GM21367 (cell line): ENCODE results near the gene BAIAP2L1.

Experiments used
- ATAC-seq: cut with Tn5 transposase; IDR thresholded peaks from one replicate; pipeline ENCODE4 v1.9.1; 2021; ENCODE audit not compliant: unreplicated experiment

BAIAP2L1 gene

GRCh38 chr7:98296833-98297232 is 104.1 kb downstream of the BAIAP2L1 start:
- no peak for ATAC-seq

GRCh38 chr7:98295467-98296192 is 105.3 kb downstream of the BAIAP2L1 start:
- no peak for ATAC-seq

DNA sequence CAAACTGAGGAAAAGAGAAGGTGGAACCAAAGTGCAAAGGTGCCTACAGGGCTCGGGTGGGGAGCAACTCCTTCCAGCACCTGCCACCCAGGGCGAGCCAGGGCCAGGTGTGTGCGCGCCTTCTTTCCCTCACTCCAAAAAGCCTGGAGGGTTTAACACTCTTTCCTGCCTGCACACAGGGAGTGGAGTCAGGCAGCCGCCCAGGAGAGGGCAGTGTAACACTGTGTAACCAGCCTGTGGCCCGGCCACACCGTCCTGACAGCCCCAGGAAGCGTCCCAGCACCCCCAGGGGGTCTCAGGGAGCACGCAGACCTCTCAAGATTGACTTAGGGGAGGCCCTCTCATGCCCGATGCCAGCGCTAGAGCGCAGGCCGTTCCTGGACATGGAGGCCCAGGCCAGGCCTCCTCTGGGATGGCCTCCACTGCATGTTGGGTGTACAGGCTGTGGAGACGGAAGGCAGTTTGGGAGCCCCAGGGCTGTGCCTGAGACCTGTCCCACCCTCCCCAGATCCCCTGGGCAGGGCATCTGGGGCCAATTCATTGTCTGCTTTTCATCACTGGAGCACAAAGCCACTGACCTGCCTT is 106.0 kb downstream of the BAIAP2L1 start:
- peak; percentile 75 for ATAC-seq

GRCh38 chr7:98294326-98294725 is 106.6 kb downstream of the BAIAP2L1 start:
- ATAC-seq: no peak

DNA sequence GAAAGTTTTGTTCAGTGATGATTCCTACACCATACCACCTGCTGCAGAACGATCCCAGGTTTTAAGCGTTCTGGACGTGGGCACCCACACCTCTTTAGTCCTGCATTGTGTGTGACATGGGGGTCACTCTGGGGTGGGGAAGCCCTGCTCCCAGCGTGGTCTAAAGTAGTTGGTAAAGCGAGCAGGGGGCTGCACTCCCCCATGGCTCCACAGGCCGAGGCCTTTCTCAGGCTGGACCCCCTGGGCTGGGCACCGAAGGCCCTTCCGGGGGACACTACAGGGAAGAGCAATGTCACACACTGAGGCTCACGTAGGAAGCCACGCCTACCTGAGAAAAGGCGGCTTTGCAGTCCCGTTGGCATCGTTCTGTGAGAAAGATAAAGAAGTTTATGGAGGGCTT is 107.1 kb downstream of the BAIAP2L1 start:
- no peak for ATAC-seq

DNA sequence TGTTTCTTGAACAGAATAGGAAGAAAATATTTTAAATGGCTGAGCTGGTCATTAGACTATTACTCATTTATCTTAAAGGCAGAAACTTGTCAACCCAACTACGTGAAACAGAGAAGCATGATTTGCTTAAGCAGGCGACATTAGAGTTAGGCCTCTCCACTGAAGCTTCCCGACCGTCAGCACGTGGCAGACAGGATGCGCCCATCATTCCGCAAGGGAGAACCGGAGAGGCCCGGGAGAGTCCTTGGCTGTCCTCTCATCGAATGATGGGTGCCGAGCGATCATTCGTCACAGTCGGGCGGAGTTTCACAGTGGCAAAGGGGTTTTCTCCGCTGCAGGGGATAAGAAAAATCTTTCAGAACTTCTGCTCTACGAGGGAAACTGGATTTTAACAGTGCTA is 107.6 kb downstream of the BAIAP2L1 start:
- ATAC-seq: no peak

DNA sequence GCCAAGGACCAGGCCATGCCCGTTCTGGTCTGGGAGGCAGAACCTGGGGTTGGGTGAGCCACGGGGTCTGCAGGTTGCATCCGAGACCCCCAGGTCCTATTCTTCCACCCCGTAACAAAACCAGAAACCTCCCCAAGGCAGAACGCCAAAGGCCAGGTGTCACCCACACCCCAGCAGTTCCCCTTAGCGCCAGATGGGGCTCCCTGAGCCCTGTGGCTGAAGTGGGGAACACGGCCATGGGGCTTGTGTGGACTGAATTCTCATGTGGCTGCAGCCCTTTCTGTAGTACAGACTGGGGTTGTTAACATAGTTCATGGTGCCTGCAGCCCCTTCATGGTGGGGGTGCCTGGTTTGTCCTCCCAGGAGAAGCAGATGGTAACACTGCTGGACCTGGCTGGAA is 109.2 kb downstream of the BAIAP2L1 start:
- no peak for ATAC-seq

- ATAC-seq: no peak
Measured at GRCh38 chr7:98289333-98289875, 111.5 kb downstream of the BAIAP2L1 start.

- no peak for ATAC-seq
Measured at GRCh38 chr7:98288064-98288823, 112.6 kb downstream of the BAIAP2L1 start.

- no peak for ATAC-seq
Measured at GRCh38 chr7:98287486-98287959, 113.4 kb downstream of the BAIAP2L1 start.

DNA sequence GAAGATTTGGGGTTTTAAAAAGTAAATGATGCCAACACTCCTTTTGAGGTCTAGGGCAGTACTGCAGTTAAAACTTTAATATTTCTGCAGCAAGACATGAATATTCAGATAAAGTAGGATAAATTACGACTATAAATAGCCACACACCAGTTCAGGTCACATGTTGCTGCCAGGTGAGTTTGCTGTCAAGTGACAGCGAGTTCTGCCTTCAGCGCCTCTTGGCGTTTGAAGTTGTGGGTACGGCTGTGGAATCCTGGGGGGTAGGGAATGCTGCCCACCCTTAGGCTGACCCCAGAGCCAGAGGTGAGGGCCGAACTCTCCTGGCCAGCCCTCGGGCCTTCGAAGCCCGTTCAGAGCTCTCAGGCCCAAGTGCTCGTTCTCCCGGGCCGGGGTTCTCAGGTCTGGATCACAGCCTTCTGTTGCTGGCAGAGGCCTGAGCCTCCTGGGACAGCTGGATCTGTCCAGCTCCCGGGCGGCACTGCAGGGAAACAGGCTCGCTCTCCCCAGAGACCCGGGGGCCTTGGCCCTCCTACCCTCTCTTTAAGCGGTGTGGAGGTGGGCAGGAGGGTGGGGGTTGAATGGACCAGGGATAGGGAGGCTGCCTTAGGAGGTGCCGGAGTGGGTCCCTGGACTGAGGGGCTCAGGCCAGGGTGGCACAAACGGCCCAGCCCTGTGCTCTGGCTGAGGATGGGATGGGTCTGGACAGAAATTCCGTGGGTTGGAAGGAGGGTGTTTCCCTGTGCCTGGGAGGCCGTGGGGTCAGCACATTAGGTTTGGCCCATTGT is 114.0 kb downstream of the BAIAP2L1 start:
- ATAC-seq: no peak

- ATAC-seq: no peak
Measured at GRCh38 chr7:98286093-98286539, 114.8 kb downstream of the BAIAP2L1 start.

DNA sequence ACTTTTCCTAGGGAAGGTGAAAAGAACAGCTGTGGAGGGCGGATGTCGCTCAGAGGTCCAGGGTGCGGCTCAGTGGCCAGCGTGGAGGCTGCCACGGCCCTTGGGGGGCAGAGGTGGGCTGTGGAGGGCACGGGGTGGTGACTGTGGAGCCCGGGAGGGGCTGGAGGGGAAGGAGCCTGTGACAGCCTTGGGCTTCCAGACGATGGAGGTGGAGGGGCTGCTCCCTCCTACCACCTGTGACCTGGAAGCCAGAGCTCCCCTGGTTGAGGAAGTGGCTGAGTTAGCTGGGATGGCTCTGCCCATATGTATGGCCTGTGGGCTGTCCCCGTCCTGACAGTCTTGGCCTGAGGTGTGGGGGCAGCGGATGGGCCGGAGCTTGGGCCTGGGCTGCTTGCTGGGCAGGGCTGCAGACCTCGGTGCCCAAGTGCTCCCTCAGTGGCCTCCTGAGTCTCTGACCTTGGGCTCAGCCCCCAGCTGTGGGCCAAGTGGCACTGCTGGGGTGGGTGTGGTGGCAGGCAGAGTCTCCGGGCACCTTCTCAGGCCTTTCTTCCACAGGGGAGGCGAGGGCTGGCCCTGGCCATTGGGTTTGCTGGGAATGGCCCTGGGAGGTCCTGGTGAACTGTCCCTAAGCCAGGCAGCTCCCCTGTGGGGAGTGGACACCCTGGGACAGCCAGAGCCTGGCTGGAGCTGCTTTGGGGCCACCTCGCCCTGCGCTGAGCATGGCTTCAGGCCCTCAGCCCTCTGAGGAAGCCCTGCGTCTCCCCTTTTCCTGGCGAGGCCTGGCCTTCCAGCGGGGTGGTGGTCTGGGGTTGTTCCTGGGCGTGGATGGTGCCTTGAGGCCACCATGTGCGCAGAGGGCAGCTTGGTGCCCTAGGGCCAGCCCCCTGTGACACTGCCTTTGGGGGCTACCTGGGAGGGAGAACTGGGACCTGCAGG is 115.5 kb downstream of the BAIAP2L1 start:
- no peak for ATAC-seq

- no peak for ATAC-seq
Measured at GRCh38 chr7:98284335-98285036, 116.4 kb downstream of the BAIAP2L1 start.

GRCh38 chr7:98283887-98284222 is 117.0 kb downstream of the BAIAP2L1 start:
- ATAC-seq: no peak

GRCh38 chr7:98283127-98283886 is 117.6 kb downstream of the BAIAP2L1 start:
- ATAC-seq: no peak

DNA sequence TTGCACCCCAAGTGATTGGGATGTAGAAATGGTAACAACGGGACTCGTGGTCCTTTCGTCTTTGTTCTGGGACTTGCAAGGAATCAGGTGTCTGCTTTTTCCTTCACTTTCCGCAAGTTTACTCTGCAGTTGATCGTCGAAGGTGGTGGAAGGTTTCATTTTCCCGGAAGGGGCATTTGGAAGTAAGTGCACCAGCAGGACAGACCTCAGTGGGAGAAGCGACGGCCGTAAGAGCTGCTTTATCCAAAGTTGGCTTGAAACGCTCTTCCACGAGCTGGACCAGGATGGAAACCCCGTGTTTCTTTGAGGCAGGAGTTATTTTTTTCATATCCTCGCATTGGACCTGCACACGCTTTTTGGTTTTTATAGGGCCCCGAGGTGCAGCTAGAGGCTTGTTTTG is 118.2 kb downstream of the BAIAP2L1 start:
- no peak for ATAC-seq

- ATAC-seq: peak; percentile 29
Measured at GRCh38 chr7:98281757-98282606, 118.9 kb downstream of the BAIAP2L1 start.
